ENCODE results near the gene MSH3.

GRCh38 chr5:80915716-80916115, 261.3 kb downstream of the MSH3 start:
- TF ChIP-seq CTCF (IDR thresholded peaks at IDR 0.05) (no peak), POLR2A (IDR thresholded peaks at IDR 0.05) (no peak)
